HG03103 (cell line): ENCODE results near the gene MRPL17.

Experiments used
- ATAC-seq: cut with Tn5 transposase; IDR thresholded peaks from one replicate; pipeline ENCODE4 v1.9.1; 2021; ENCODE audit warnings: low read depth; ENCODE audit not compliant: unreplicated experiment

MRPL17 gene

DNA sequence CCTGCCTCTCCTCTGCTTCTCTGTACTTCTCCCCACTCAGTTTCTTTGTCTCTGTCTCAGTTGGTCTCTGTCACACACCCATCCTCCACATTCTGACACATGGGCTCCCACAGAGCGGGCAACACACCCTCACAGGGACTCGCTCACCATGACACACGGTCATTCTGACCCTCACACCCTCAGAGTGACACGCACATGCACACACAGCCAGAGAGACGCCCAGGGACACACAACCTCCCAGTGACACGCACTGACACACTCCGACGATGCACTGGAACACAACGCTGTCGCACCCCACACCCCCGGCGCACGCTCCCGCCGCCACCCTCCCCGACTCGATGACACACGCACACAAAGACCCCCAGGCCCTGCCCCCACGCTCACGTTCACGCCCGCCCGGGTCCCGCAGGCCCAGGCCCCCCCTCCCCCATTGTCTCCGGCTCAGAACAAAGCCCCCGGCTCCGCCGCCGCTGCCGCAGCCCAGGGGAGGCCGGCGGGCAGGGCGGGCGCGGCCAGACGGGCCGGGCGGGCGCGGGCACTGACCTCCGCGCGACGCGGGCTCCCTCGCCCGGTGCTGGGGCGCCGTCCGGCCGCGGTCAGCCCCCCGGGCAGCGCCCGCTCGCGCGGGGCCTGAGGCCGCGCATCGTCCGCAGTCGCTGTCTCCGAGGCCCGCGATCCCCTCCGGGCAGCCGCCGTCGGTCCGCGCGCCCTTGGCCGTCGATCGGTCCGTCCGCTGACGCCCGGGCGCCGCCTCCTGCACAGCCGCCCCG is 27.9 kb downstream of the MRPL17 start:
- ATAC-seq = no peak

DNA sequence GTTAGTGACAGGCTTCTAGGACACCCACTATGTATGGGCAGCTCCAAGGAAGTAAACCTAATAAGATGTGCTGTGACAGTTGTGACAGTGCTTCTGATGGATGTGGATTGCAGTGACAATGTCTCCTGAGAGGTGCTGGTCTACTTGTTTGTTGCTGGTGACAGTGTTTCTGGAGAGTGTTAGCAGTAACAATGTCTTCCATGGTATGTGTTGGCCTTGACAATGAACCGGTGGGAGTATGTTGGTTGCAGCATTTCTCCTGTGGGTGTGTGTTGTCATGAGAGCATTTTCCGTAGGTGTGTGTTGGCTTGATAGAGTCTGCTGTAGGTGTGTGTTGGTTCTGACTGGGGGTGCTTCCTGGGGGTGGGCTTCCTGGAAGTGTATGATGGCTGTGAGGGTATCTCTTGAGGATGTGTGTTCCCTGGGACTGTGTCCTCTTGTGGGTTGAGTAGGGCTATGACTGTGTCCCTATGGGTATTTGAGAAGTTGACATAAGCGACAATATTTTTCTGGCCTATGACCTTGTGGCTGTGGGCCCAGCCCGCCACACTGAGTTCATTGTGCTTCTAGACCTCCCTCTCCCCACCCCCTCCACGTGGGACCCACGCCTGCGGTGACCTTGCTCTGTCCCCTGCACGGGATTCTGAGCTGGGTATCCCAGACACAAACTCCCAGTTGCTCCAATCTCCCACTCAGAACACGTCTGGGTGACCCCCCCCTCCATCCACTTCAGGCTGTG is 28.7 kb downstream of the MRPL17 start:
- no peak for ATAC-seq

DNA sequence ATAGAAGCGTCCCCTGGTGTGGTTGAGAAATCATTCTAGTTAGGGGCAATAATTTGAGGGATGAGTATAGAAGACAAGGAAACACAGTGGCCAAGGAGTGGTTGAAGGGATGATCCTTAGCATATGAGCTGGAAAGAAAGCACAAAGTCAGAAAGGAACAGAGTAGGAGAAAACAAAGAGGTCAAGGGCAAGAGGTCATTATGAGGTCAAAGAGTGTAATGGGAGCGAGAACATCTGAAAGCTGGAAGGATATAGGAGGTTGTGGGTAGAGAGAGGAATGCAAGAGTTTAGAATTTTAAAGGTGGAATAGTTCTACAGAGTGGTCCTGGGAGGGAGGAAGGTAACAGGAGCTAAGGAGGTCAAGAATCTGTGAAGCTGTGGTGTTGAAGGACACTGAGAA is 29.5 kb downstream of the MRPL17 start:
- ATAC-seq = no peak

DNA sequence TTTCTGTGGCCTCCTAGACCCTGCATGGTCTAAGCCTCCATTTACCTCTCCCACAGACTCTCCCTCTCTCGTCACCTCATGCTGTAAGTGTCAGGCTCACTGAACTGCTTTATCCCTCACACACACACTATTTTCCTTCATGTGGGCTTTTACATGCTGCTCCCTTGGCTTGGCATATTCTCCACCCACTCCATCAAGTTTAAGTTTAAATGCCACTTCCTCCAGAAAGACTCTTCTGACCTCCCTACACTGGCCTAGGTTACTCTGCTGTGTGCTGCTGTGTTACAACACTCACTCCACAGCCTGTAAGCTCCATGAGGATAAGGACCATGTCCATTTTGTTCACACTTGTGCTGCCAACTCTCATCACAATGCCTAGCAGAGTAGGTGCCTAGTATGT is 30.0 kb downstream of the MRPL17 start:
- ATAC-seq = no peak

DNA sequence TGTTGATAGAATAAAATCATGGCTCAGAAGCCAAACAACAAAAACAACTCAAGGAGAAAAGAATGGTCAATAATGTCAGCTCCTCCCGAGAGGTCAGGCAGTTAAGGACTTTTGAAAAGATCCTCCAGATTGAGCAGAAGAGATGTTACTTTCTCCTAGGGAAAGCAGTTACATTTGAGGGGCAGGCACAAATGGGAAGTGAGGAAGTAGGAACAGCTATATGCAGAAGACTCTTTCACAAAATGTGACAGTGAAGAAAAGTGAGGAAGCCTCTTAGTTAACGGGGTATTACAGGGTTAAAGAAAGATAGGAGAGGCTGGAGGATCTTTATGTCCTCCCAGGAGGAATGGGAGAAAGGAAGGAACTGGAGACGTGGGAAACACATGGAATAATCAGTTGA is 31.0 kb downstream of the MRPL17 start:
- ATAC-seq = no peak

DNA sequence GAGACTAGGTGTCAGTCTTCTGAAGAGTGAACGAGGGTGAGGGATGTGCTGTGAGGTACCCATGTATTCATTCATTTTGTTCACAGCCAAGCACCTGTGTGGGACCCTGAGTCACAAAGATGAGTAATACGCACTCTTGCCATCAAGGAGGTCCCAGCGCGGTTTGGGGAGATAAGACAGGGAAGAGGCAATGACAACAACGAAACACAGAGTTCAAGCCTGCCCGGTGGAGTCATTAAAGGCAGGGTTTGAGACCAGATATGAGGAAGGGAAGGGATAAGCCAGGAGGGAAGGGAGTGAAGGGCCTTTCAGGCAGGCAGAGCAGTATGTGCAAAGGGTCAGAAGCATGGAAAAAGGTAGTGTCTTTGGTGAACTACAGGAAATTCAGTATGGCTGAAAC is 32.2 kb downstream of the MRPL17 start:
- no peak for ATAC-seq

DNA sequence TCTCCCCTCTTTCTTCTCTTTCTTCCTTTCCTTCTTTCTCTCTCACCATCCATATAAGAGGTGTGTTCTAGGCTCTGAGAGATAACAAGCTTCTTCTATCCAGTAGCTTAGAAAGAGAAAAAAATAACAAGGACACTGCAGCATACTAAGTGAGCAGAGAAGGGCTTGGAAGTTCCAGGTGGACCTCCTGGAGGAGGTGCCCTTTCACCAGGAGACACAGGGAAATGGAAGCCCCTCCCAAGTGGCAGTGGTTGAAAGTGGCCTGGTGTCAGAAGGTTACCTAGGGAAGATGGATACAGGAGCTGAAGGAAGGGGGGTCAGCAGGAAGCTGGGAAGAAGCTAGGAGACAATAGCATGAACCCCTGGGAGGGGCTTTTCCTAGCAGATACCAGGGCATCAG is 33.0 kb downstream of the MRPL17 start:
- no peak for ATAC-seq

DNA sequence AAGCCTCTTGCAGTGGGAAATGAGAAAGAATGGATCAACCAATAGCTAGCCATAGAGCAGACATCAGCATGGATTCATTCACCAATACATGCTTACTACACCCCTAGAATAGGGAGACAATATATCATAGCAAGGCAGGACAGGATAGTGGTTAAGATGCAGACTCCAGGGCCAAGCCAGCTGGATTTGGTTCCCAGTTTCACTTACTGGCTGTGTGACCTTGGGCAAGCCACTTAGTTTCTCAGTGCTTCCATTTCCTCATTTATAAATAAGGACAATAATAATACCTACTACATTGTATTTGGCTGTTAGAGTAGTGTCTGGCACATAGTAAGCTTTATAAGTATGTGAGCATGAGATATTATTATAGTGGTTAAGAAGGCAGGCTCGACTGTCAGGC is 34.6 kb downstream of the MRPL17 start:
- ATAC-seq = no peak

DNA sequence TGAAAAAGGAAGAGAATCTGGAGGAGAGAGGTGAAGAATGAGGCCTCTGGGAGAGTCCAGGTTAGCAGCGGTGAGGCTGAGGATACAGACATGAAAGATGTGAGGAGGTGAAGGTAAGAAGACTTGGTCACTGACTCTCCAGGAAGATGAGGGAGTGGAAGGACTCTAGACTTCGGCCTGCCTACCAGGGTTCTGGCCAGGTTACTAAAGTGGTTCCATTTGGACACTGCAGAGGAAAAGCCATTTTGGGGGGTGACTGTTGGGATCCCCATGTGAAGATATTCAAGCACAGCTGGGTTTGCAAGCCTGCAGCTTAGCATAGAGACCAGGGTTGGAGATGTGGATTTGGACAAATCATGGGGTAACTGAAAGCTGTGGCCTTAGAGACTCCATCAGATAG is 35.3 kb downstream of the MRPL17 start:
- ATAC-seq = no peak

DNA sequence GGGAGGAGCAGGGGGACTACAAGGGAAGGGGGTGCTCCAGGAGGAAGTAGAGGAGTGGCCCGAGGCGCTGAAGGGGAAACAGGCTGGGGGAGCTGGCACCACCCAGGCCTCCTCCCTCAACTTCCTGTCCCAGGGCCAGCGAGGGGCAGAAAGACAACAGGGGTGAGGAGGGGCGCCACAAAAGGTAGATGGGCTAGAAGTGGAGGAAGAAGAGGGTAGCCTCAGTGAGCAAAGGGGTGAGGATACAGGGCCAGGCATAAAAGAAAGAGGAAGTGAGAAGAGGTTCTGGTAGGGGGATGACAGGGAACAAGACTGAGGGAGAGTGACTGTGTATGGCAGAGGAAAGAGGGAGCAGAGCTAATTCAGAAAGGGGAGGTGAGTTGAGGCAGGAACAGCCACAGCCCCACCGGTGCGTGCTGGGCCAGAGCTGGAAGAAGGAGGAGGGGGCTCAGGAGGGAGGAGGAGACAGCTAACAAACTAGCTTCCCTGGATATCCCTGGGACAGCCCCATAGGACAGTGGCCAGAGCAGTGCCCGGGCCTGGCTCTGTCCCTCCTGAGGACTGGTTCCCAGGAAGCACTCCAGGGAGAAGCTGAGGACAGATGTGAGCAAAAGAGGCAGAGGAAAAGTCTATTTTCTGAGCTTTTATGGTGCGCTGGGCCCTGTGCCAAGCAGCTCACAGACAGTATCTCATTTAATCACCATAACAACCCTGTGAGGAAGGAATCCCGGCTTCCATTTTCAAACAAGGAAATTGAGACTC is 36.0 kb downstream of the MRPL17 start:
- peak; percentile 92 for ATAC-seq

DNA sequence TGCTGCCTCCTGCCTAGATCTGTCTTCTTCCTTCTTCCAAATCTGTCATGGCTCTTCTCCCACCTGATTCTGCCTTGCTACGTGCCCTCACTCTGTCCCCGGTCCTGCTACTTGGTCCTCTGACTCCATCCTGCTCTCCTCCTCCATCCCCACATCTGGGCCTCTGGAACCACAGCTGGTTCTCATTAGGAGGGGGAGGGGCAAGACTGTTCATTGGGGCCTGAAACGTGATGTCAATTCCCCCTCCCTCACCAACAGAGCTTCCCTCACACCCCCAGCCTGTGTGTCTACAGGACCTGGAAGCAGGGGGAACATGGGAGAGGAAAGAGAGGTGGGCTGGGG is 36.6 kb downstream of the MRPL17 start:
- ATAC-seq = peak; percentile 1

DNA sequence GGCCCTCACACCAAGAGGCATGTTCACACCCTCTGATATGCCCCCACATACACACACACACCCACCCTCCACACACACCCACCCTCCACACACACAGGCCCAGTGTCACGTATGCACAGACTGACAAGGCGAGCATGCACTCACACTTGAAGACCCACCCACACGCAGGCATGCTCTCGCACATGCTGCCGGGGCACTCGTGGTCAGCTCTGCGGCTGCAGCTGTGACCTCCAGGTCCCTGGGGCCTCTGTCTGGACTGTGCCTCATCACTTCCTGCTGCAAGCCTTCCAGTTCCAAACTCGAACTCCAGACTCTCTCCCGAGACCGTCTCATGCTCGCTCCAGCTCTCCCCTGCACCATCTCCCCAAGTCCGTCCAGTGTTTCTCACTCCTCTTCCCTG is 37.1 kb downstream of the MRPL17 start:
- no peak for ATAC-seq

DNA sequence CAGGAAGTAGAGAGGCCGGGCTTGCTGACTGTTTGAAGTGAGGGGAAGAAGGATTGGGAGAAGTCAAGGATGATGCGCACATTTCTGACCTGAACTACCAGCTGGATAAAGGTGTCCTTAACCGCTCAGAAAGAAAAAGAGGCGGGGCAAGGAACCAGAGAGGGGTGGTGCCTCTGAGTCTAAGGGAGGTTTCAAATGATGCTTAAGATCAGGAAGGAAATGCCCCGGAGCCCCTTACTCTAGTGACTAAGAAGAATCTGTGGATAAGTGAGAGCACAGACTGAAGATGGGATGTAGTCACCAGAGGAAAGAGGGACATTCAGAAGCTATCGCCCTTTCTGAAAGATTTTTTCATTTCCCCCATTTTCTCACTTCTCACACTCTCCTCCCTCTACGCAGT is 40.2 kb downstream of the MRPL17 start:
- ATAC-seq = no peak

DNA sequence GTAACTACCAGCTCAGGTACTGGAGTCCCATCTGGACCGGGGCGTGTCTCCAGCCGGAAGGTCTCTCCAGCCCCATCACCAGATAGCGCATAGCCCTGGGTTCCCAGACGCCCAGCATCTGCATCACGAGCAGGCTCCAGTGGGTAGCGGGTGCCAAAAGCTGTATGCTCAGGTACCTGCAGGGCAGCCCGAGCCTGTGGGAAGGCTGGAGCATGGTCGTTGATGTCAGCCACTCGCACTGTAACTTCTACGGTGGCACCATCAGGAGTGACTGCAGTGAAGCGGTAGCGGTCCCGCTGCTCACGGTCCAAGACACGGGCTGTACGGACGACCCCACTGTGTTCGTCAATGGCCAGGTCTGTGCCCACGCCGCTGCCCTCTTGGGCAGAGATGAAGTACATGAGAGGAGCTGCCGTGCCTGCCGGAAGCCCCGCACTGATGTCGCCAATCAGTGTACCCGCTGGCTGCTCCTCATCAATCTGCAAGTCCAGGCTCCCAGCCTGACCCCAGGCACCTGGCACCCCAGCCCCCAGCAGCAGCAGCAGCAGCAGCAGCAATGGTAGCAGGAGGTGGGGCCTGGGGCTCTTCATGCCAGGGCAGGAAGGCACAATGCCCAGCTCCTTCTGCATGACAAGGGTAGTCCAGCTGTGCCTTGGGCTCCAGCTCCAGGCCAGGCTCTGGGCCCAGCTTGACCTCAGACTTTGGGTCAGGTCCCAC is 42.0 kb downstream of the MRPL17 start:
- no peak for ATAC-seq

DNA sequence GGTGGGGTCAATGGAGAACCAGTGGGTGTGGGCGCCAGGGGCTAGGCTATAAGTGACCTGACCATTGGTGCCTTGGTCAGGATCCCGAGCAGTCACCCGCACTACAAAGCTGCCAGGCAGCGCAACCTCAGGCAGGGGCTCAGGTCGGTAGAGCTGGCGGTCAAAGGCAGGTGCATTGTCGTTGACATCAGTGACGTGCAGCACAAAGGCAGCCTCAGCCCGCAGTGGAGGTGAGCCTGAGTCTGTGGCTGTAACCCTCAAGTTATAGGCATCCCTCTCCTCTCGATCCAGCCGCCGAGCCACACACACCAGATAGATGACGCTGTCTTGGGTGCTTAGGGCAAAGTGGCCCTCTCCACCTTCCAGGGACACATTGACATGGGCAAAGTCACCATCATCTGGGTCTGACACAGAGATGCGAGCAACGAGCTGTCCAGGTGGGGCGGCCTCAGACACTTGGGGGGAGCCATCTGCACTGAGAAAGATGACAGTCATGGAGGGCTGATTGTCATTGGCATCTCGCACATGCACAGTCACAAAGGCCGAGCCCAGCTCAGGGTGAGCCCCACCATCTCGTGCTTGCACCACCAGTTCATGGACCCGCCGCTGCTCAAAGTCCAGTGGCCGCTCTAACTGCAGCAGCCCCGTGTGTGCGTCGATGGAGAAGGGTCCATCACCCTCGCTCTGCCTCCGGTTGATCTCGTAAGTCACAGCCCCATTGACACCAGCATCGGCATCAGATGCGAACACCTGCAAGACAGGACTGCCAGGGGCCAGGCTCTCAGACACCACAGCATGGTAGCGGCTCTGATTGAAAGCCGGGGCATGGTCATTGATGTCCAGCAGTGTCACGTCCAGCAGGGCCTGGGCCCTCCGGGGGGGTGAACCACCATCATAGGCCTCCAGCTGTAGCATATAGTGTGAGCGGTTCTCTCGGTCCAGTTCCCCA is 42.8 kb downstream of the MRPL17 start:
- no peak for ATAC-seq

DNA sequence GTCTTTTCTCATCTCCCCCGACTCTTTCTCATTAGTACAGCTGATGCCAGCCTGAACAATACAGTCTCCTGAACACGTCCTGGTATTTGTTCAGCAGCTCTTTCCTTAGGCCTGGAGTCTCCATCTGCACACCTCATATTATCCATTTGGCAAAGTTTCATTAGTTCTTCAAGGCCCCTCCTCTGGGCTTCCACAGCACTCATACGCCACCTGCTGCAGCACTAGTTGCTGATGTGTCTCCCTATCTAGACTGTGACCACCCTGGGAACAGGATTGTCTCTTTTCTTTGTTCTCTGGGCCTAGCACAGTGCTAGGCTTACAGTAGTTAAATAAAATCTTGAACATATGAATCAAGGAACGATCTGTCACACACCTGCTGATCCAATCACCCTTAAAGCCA is 44.7 kb downstream of the MRPL17 start:
- no peak for ATAC-seq

DNA sequence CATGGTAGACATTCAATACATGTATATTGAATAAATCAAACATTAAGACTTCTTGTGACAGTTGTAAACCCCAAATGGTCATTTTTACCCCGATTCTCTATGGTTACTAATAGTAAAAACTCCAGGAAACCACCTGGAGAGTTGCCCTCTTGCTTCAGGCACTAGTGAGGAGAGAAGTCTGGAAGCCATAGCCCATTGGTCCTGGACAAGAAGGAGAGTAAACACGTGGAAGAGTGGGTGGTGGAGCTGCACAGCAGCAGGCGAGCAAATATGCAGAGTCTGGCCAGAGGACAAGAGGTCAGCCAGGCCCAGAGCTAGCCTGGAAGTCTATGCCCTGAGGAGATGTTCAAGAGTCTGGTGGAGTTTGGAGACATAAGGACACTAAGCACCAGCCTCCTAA is 45.3 kb downstream of the MRPL17 start:
- no peak for ATAC-seq

DNA sequence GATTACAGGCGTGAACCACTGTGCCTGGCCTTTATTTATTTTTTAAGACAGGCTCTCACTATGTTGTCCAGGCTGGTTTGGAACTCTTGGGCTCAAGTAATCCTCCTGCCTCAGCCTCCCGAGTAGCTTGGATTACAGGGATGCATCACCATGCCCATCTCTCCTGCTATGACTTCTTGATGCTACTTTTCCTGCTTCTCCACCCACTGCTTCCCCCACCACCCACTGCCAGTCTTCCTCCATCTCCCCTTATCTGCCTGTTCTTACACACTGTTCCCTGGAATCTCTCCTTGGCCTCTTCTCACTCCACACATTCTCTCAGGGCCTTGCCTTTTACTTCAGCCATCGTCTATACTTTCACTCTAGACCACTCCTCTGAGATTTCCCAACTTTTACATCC is 46.7 kb downstream of the MRPL17 start:
- no peak for ATAC-seq

DNA sequence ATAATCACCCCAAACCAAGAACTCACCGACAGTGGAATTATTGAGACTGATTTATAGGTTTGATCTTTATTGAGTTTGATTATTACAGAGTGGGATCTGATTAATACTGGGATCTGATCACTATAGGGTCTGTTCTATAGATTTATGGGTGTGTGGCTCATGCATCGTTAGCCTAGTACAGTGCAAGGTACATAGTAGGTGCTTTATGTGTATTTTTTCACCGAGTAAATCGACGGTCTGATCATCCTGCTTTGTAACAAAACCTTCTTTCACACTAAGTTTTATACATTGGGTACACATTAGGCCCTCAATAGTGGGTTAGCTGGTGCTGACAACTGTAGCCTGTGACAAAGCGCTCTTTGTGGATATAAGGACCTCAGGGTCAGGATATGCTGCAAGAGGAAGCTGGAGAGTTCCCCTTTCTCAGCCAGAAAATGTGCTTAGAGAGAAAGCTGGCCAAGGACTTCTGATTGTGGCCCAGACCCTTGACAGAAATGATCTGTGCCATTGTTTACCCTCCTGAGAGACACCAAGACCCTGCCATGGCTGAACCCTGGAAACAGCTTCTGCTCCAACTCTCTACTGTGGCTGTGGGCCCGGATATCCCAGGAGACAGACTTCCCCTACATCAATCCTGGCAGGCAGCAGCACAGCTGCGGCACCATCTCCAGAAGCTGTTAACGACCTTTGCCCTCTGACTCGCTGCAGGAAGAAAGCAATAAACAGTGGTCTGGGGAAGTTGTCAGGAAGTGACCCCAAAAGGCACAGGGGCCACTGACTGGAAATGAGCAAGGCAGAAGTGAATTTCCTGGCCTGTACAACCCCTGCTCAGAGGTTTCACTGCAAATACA is 47.8 kb downstream of the MRPL17 start:
- ATAC-seq = no peak
